HepG2 (cell line): Measurements from ENCODE around the gene ASB16. TPM values are rescaled to one million over a fixed set of nuclear protein-coding genes. Genes with fewer than 3 reads are reported as not detected.

ENCODE experiments used
- AFF4 ChIP-seq: sonication (generic); formaldehyde crosslinking; IDR thresholded peaks from 2 replicates; pipeline ENCODE4 v1.4.0; 2020; ENCODE audit warnings: missing genetic modification reagents
- BRD4 ChIP-seq: sonication (generic); formaldehyde crosslinking; IDR thresholded peaks from 2 replicates; pipeline ENCODE4 v1.4.0; 2020; ENCODE audit warnings: missing genetic modification reagents
- CREB3 ChIP-seq: sonication (generic); formaldehyde crosslinking; IDR thresholded peaks from 2 replicates; pipeline ENCODE4 v1.5.0; 2020; ENCODE audit warnings: missing genetic modification reagents
- EEA1 ChIP-seq: sonication (generic); formaldehyde crosslinking; IDR thresholded peaks from 2 replicates; pipeline ENCODE4 v1.5.1; 2020; ENCODE audit warnings: mild to moderate bottlenecking, missing genetic modification reagents, borderline replicate concordance
- GPN1 ChIP-seq: sonication (generic); formaldehyde crosslinking; IDR thresholded peaks from 2 replicates; pipeline ENCODE4 v1.5.1; 2020; ENCODE audit warnings: missing genetic modification reagents, borderline replicate concordance
- HNRNPLL ChIP-seq: fragments of 200-400 bp; formaldehyde crosslinking; IDR thresholded peaks from 2 replicates; pipeline ENCODE4 v1.6.1; 2017; ENCODE audit warnings: mild to moderate bottlenecking, low read depth, low read length; ENCODE audit not compliant: poor library complexity, severe bottlenecking
- IKZF1 ChIP-seq: fragments of 450-650 bp; IDR thresholded peaks from 2 replicates; pipeline ENCODE4 v1.7.1; 2016
- MXI1 ChIP-seq: IDR thresholded peaks from 3 replicates; pipeline ENCODE4 v1.6.1; 2012; ENCODE audit warnings: low read depth, low read length, inconsistent platforms, borderline replicate concordance
- PHF21A ChIP-seq: sonication (generic); formaldehyde crosslinking; IDR thresholded peaks from 2 replicates; pipeline ENCODE4 v1.5.0; 2020; ENCODE audit warnings: mild to moderate bottlenecking, missing genetic modification reagents
- SETDB1 ChIP-seq: sonication (generic); formaldehyde crosslinking; IDR thresholded peaks from 2 replicates; pipeline ENCODE4 v1.5.1; 2020; ENCODE audit warnings: missing genetic modification reagents, mild to moderate bottlenecking, borderline replicate concordance
- SNAPC5 ChIP-seq: sonication (generic); formaldehyde crosslinking; IDR thresholded peaks from 2 replicates; pipeline ENCODE4 v1.8.1; 2023; ENCODE audit warnings: mild to moderate bottlenecking, missing genetic modification reagents, borderline replicate concordance
- TCF12 ChIP-seq, 2 experiments: fragments of 450-650 bp in 1 of 2; sonication (generic) in 1 of 2; formaldehyde crosslinking in 1 of 2; IDR thresholded peaks; 2 replicates each; pipeline versions ENCODE4 v1.6.1 to v1.8.0; 2017 to 2022; ENCODE audit warnings: antibody characterized with exemption in 1 of 2, mild to moderate bottlenecking in 1 of 2, missing genetic modification reagents in 1 of 2, moderate library complexity in 1 of 2
- ZC3H13 ChIP-seq: sonication (generic); formaldehyde crosslinking; IDR thresholded peaks from 2 replicates; pipeline ENCODE4 v1.8.1; 2023; ENCODE audit warnings: mild to moderate bottlenecking, missing genetic modification reagents, moderate library complexity
- ZFAT ChIP-seq: sonication (generic); formaldehyde crosslinking; conservative IDR thresholded peaks from 2 replicates; pipeline ENCODE4 v1.8.1; 2023; ENCODE audit warnings: missing genetic modification reagents, inconsistent platforms
- ZFP41 ChIP-seq: sonication (generic); formaldehyde crosslinking; IDR thresholded peaks from 2 replicates; pipeline ENCODE4 v1.4.0; 2020; ENCODE audit warnings: mild to moderate bottlenecking, missing genetic modification reagents, borderline replicate concordance
- ZFX ChIP-seq: sonication (generic); formaldehyde crosslinking; IDR thresholded peaks from 2 replicates; pipeline ENCODE4 v1.4.0; 2020; ENCODE audit warnings: mild to moderate bottlenecking, low read depth, missing genetic modification reagents, moderate library complexity
- ZNF160 ChIP-seq: sonication (generic); formaldehyde crosslinking; IDR thresholded peaks from 2 replicates; pipeline ENCODE4 v1.8.0; 2022; ENCODE audit warnings: mild to moderate bottlenecking, inconsistent platforms, missing genetic modification reagents
- ZNF547 ChIP-seq: sonication (generic); formaldehyde crosslinking; IDR thresholded peaks from 2 replicates; pipeline ENCODE4 v1.5.1; 2020; ENCODE audit warnings: mild to moderate bottlenecking, missing genetic modification reagents
- ZNF569 ChIP-seq: sonication (generic); formaldehyde crosslinking; IDR thresholded peaks from 2 replicates; pipeline ENCODE4 v1.5.0; 2020; ENCODE audit warnings: mild to moderate bottlenecking, missing genetic modification reagents, moderate library complexity, borderline replicate concordance
- ZNF674 ChIP-seq: sonication (generic); formaldehyde crosslinking; IDR thresholded peaks from 2 replicates; pipeline ENCODE4 v1.5.0; 2020; ENCODE audit warnings: low read depth, mild to moderate bottlenecking, missing genetic modification reagents
- ZNF710 ChIP-seq: sonication (generic); formaldehyde crosslinking; IDR thresholded peaks from 2 replicates; pipeline ENCODE4 v1.5.0; 2020; ENCODE audit warnings: mild to moderate bottlenecking, missing genetic modification reagents, borderline replicate concordance
- ZNF713 ChIP-seq: sonication (generic); formaldehyde crosslinking; IDR thresholded peaks from 2 replicates; pipeline ENCODE4 v1.4.0; 2020; ENCODE audit warnings: mild to moderate bottlenecking, missing genetic modification reagents
- ZNF772 ChIP-seq: sonication (generic); formaldehyde crosslinking; IDR thresholded peaks from 2 replicates; pipeline ENCODE4 v1.5.0; 2020; ENCODE audit warnings: mild to moderate bottlenecking, missing genetic modification reagents
- ZSCAN12 ChIP-seq: sonication (generic); formaldehyde crosslinking; IDR thresholded peaks from 2 replicates; pipeline ENCODE4 v1.9.0; 2021; ENCODE audit warnings: mild to moderate bottlenecking, missing genetic modification reagents
- polyA plus RNA-seq, 8 experiments: library from polyadenylated mRNA; depleted of rRNA in 3 of 8; stranded (reverse) in 7 of 8; unstranded in 1 of 8; fragments of >200 nt; fragmentation: Illumina TruSeq in 4 of 8; extraction: Trizol in 4 of 8; gene quantifications; 2 replicates each; pipeline versions ENCODE4 v1.2.1 to v1.2.3, GENCODE V29; 2011 to 2016; ENCODE audit warnings: low read depth in 4 of 8, missing spikeins in 1 of 8, mixed read lengths in 1 of 8; ENCODE audit not compliant: insufficient read depth in 1 of 8
- total RNA-seq, 5 experiments: library from RNA; depleted of rRNA; stranded (reverse); fragments of >200 nt; fragmentation: Illumina TruSeq; extraction: Trizol; gene quantifications; 2 replicates each; pipeline ENCODE4 v1.2.3, GENCODE V29; 2016; ENCODE audit warnings: low read depth in 1 of 5

Gene ASB16
- total and polyA plus RNA-seq, 2 of the 13 experiments (the other 11 are each of a cell fraction or from before 2014, with no cell fraction given), result 0.07 TPM; not detected in 1

GRCh38 chr17:44219108-44219615 lies 48.7 kb downstream of the ASB16 start (continued):
- TF ChIP-seq HNRNPLL (peak; percentile 64), ZNF569 (CRISPR knock-in tag) (no peak), BRD4 (CRISPR knock-in tag) (no peak), ZNF710 (CRISPR knock-in tag) (no peak), ZNF674 (CRISPR knock-in tag) (no peak), ZFX (CRISPR knock-in tag) (peak; percentile 65; the same call in 1 of the 2 replicates), EEA1 (CRISPR knock-in tag) (0 out of 2 replicates have a peak, but pooled peaks have one; percentile 25), ZFP41 (no peak), ZNF160 (no peak), PHF21A (CRISPR knock-in tag) (no peak), ZFAT (CRISPR knock-in tag) (no peak), CREB3 (CRISPR knock-in tag) (0 out of 2 replicates have a peak, but pooled peaks have one; percentile 35), ZNF713 (CRISPR knock-in tag) (no peak), SNAPC5 (CRISPR knock-in tag) (0 out of 2 replicates have a peak, but pooled peaks have one; percentile 10), ZNF772 (peak; percentile 55; the same call in 1 of the 2 replicates), GPN1 (no peak), IKZF1 (no peak), AFF4 (CRISPR knock-in tag) (no peak), MXI1 (peak; percentile 48; the same call in 1 of the 3 replicates), TCF12 (IDR thresholded peaks at IDR 0.05) (no peak), TCF12 (CRISPR knock-in tag; IDR thresholded peaks at IDR 0.05) (no peak), ZSCAN12 (CRISPR knock-in tag) (no peak), ZNF547 (CRISPR knock-in tag) (no peak), ZC3H13 (CRISPR knock-in tag) (peak; percentile 43; the same call in 1 of the 2 replicates), SETDB1 (CRISPR knock-in tag) (no peak)
